GM19372 (cell line): Measurements from ENCODE around the gene ZFAND3.

Source experiments
- ATAC-seq: cut with Tn5 transposase; IDR thresholded peaks from one replicate; pipeline ENCODE4 v1.9.1; 2021; ENCODE audit warnings: mild to moderate bottlenecking, low read depth, moderate library complexity; ENCODE audit not compliant: unreplicated experiment

ZFAND3 gene

GRCh38 chr6:37826188-37826587, 6.7 kb downstream of the ZFAND3 start:
- ATAC-seq: no peak

- ATAC-seq: no peak
These were observed 7.5 kb downstream of the ZFAND3 start for GRCh38 chr6:37826993-37827392.

- no peak for ATAC-seq
These were observed 8.2 kb downstream of the ZFAND3 start for GRCh38 chr6:37827603-37828265.

- ATAC-seq: no peak
These were observed 10.7 kb downstream of the ZFAND3 start for GRCh38 chr6:37830225-37830624.

GRCh38 chr6:37831457-37831856, 11.9 kb downstream of the ZFAND3 start:
- no peak for ATAC-seq

- no peak for ATAC-seq
These were observed 16.4 kb downstream of the ZFAND3 start for GRCh38 chr6:37835923-37836322.

GRCh38 chr6:37838219-37838921, 18.8 kb downstream of the ZFAND3 start:
- no peak for ATAC-seq

- ATAC-seq: no peak
These were observed 20.8 kb downstream of the ZFAND3 start for GRCh38 chr6:37840143-37840939.

GRCh38 chr6:37840940-37841300, 21.4 kb downstream of the ZFAND3 start:
- no peak for ATAC-seq

GRCh38 chr6:37845026-37845911, 25.7 kb downstream of the ZFAND3 start:
- no peak for ATAC-seq

- ATAC-seq: no peak
These were observed 26.4 kb downstream of the ZFAND3 start for GRCh38 chr6:37845930-37846329.

- no peak for ATAC-seq
These were observed 28.2 kb downstream of the ZFAND3 start for GRCh38 chr6:37847704-37848103.

- ATAC-seq: no peak
These were observed 28.8 kb downstream of the ZFAND3 start for GRCh38 chr6:37848371-37848770.

GRCh38 chr6:37850260-37850659, 30.7 kb downstream of the ZFAND3 start:
- ATAC-seq: no peak

GRCh38 chr6:37850728-37851285, 31.3 kb downstream of the ZFAND3 start:
- no peak for ATAC-seq

- no peak for ATAC-seq
These were observed 32.5 kb downstream of the ZFAND3 start for GRCh38 chr6:37851997-37852524.

GRCh38 chr6:37856285-37856684, 36.8 kb downstream of the ZFAND3 start:
- no peak for ATAC-seq

- ATAC-seq: no peak
These were observed 38.8 kb downstream of the ZFAND3 start for GRCh38 chr6:37858363-37858762.

- no peak for ATAC-seq
These were observed 40.8 kb downstream of the ZFAND3 start for GRCh38 chr6:37860226-37860839.

- no peak for ATAC-seq
These were observed 41.9 kb downstream of the ZFAND3 start for GRCh38 chr6:37861452-37861851.
